ENCODE measurements around the gene FAM219B. TPM values are rescaled to one million over a fixed set of nuclear protein-coding genes. Genes with fewer than 3 reads are reported as not detected.

FAM219B gene
- polyA plus RNA-seq, 1 donor: 44.7 TPM

- H3K4me1 ChIP-seq (ENCODE audit: control insufficient read depth, insufficient read depth, low read length): peaks cover 24% of the 10 kb centered on the region
- H3K36me3 ChIP-seq (ENCODE audit: control insufficient read depth, insufficient read depth, low read length): peaks cover 70% of the 10 kb centered on the region
- H3K27ac ChIP-seq (ENCODE audit: low read length): no peak overlapping the region
- no peak for DNase-seq
- H3K4me3 ChIP-seq (ENCODE audit: low read length): no peak overlapping the region
- WGBS (ENCODE audit: insufficient coverage, low lambda C conversion rate): no CpG with 5 or more reads among the region's 7 CpGs
- H3K9me3 ChIP-seq (ENCODE audit: control insufficient read depth, low read depth, low read length): no peaks in the 10 kb centered on the region
- no peaks in the 10 kb centered on the region for H3K27me3 ChIP-seq (ENCODE audit: control insufficient read depth, insufficient read depth, low read length)
These were observed 54.7 kb downstream of the FAM219B start for GRCh38 chr15:74851960-74852359.

- Histone ChIP-seq H3K4me1 (ENCODE audit: control insufficient read depth, insufficient read depth, low read length) (peaks cover 19% of the 10 kb centered on the region), H3K4me3 (ENCODE audit: low read length) (no peak overlapping the region), H3K36me3 (ENCODE audit: control insufficient read depth, insufficient read depth, low read length) (peaks cover 81% of the 10 kb centered on the region), H3K9me3 (ENCODE audit: control insufficient read depth, low read depth, low read length) (no peaks in the 10 kb centered on the region), H3K27me3 (ENCODE audit: control insufficient read depth, insufficient read depth, low read length) (no peaks in the 10 kb centered on the region), H3K27ac (ENCODE audit: low read length) (peak overlapping the region; percentile 8)
- peak in 1 of 2 donors; percentile 78 for DNase-seq
- WGBS (ENCODE audit: insufficient coverage, low lambda C conversion rate): no CpG with 5 or more reads among the region's 4 CpGs
These were observed 56.3 kb downstream of the FAM219B start for GRCh38 chr15:74850393-74850792.

Other genes starting within 250 kb of the FAM219B start
- 31.1 TPM for gene EDC3, start 210.8 kb downstream of the FAM219B start, polyA plus RNA-seq
- 0.54 TPM for gene CYP1A1, start 181.3 kb downstream of the FAM219B start, polyA plus RNA-seq
- not detected for gene CYP1A2, start 158.0 kb downstream of the FAM219B start, polyA plus RNA-seq
- 62.4 TPM for gene CSK, start 124.8 kb downstream of the FAM219B start, polyA plus RNA-seq
- gene LMAN1L, start 94.0 kb downstream of the FAM219B start, polyA plus RNA-seq: not detected
- gene CPLX3, start 80.2 kb downstream of the FAM219B start, polyA plus RNA-seq: not detected
- gene ULK3, start 63.7 kb downstream of the FAM219B start, polyA plus RNA-seq: 83.8 TPM
- gene SCAMP2, start 33.5 kb downstream of the FAM219B start, polyA plus RNA-seq: 104 TPM
- gene MPI, start 16.8 kb downstream of the FAM219B start, polyA plus RNA-seq: 51.0 TPM
- 238 TPM for gene COX5A, start 31.2 kb upstream of the FAM219B start, polyA plus RNA-seq
- 6.2 TPM for gene RPP25, start 49.9 kb upstream of the FAM219B start, polyA plus RNA-seq
- gene SCAMP5, start 88.7 kb upstream of the FAM219B start, polyA plus RNA-seq: 31.6 TPM
- 10.5 TPM for gene PPCDC, start 116.7 kb upstream of the FAM219B start, polyA plus RNA-seq

Data from large intestine (tissue), 3 donors.